NT2/D1 (cell line): ENCODE results near the gene MATCAP1.

Experiments used
- DNase-seq: peaks from one replicate; pipeline ENCODE4 v3.0.0-alpha.2; 2011; ENCODE audit warnings: low read depth, low spot score
- H3K27me3 ChIP-seq: 2 replicates; pipeline ENCODE4 v1.6.0; 2011; ENCODE audit warnings: mild to moderate bottlenecking; ENCODE audit not compliant: insufficient read length, insufficient read depth
- H3K36me3 ChIP-seq: 2 replicates; pipeline ENCODE4 v1.6.1; 2011; ENCODE audit warnings: mild to moderate bottlenecking, low read length, mixed read lengths; ENCODE audit not compliant: insufficient read depth, insufficient read length
- H3K4me1 ChIP-seq: 2 replicates; pipeline ENCODE4 v1.5.1; 2011; ENCODE audit not compliant: insufficient read depth, insufficient read length
- H3K4me3 ChIP-seq: 2 replicates; pipeline ENCODE4 v1.5.1; 2011; ENCODE audit warnings: low read depth; ENCODE audit not compliant: insufficient read length
- H3K9ac ChIP-seq: 2 replicates; pipeline ENCODE4 v1.6.0; 2011; ENCODE audit warnings: low read depth; ENCODE audit not compliant: insufficient read length
- H3K9me3 ChIP-seq: 2 replicates; pipeline ENCODE4 v1.5.1; 2011; ENCODE audit warnings: mild to moderate bottlenecking, low read length; ENCODE audit not compliant: insufficient read depth
- SUZ12 ChIP-seq: IDR thresholded peaks from 2 replicates; pipeline ENCODE4 v1.6.1; 2011; ENCODE audit not compliant: insufficient read length, insufficient read depth; ENCODE audit errors: extremely low read depth
- YY1 ChIP-seq: IDR thresholded peaks from 2 replicates; pipeline ENCODE4 v1.6.1; 2011; ENCODE audit not compliant: insufficient read length, insufficient read depth
- ZNF274 ChIP-seq: IDR thresholded peaks from 2 replicates; pipeline ENCODE4 v1.6.1; 2011; ENCODE audit warnings: mild to moderate bottlenecking, low read depth, low read length

MATCAP1 gene

DNA sequence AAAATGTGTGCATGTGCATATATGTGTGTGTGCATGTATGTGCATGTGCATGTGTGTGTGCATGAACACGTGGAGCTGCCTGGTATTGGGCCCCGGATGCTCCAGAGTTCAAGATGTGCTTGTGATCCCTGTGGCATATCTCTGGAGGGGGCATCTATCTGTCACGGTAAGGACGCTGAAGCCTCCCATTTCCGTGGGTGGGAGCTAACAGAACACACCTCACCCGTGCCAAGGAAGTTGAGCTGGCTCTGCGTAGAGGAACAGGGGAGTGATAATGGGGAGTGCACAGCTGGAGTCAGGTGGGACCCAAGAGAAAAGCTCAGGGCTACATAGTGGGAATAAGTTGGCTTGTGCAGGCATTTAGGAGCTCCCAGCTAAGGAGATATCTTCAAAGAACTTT is 27.9 kb upstream of the MATCAP1 start:
- Histone ChIP-seq H3K27me3 (peaks cover 8% of the 10 kb centered on the region), H3K4me3 (no peak overlapping the region), H3K9me3 (no peaks in the 10 kb centered on the region), H3K36me3 (no peaks in the 10 kb centered on the region), H3K9ac (no peak overlapping the region), H3K4me1 (peaks cover 20% of the 10 kb centered on the region)
- TF ChIP-seq ZNF274 (no peak), YY1 (no peak), SUZ12 (no peak)
- DNase-seq = no peak

GRCh38 chr16:67210069-67210937 is 26.5 kb upstream of the MATCAP1 start:
- peak overlapping the region; percentile 17 for H3K9ac ChIP-seq
- peaks cover 25% of the 10 kb centered on the region for H3K4me1 ChIP-seq
- H3K27me3 ChIP-seq = peaks cover 3% of the 10 kb centered on the region
- H3K9me3 ChIP-seq = no peaks in the 10 kb centered on the region
- H3K36me3 ChIP-seq = peaks cover 7% of the 10 kb centered on the region
- no peak overlapping the region for H3K4me3 ChIP-seq
- TF ChIP-seq YY1 = no peak
- no peak for TF ChIP-seq ZNF274
- TF ChIP-seq SUZ12 = no peak
- no peak for DNase-seq

DNA sequence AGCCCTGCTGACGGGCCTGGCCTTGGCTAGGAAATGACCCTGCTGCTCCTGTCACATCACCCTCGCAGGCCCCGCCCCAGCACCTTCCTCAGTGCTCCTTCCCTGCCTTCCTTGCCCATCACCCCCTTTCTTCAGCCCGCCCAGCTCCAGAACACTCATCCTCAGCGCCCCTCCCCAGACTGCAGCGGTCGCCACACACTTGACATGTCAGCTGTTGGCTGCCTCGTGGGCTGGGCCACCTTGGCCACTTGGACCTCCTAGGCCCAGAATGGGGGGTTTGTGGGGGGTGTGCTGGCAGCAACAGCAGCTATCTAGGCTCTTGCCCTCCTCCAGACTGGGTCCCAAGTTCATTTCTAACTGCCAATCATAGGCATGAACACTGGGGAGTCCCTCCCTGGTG is 25.8 kb upstream of the MATCAP1 start:
- no peaks in the 10 kb centered on the region for H3K9me3 ChIP-seq
- no peak for TF ChIP-seq SUZ12
- peaks cover 25% of the 10 kb centered on the region for H3K4me1 ChIP-seq

GRCh38 chr16:67208154-67208896 is 24.6 kb upstream of the MATCAP1 start:
- TF ChIP-seq SUZ12 = no peak
- no peak for TF ChIP-seq YY1
- TF ChIP-seq ZNF274 = no peak
- no peak overlapping the region for H3K4me3 ChIP-seq
- peaks cover 20% of the 10 kb centered on the region for H3K36me3 ChIP-seq
- no peaks in the 10 kb centered on the region for H3K27me3 ChIP-seq
- H3K4me1 ChIP-seq = peaks cover 25% of the 10 kb centered on the region
- peak overlapping the region; percentile 44 for H3K9ac ChIP-seq
- DNase-seq = no peak
- no peaks in the 10 kb centered on the region for H3K9me3 ChIP-seq

More for the DNA sequence above, 25.8 kb upstream of the MATCAP1 start:
- DNase-seq = no peak
- Histone ChIP-seq H3K4me3 (no peak overlapping the region), H3K27me3 (no peaks in the 10 kb centered on the region), H3K9ac (no peak overlapping the region), H3K36me3 (peaks cover 9% of the 10 kb centered on the region)

DNA sequence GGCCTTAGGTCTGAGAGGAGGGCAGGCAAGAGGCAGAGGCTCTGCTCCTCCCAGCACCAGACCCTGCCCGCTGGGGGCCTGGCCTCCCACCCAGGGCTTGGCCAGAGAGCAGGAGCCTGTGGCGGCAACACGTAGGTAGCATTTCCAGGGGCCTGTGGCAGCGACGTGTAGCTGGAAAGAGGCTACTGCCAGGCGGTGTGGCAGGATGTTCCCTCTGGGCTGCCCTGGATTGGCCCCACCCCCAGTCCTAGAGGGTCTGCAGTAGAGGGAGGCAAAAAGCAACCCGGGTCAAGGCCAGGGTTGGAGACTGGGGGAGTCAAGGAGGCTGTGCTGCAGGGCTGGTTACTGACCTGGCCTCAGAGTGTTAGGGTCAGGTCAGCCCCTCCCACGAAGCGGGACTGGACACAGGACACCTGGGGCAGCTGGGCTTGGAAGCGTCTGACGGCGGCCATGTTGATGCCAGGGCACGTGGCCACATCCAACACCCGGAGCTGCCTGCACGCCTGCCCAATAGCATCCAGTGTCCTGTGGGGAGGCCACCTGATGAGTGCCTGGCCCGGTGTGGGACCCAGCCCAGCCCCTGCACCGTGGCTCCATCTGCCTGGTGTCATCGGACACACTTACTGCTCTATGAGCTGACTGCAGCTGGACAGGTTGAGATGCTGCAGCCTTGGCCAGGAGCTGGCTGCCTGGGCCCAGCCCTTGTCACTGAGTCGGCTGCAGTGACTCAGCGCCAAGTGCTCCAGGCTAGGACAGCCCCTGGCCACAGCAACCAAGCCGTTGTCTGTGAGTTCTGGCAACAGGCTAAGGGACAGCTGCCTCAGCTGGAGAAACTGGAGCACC is 23.7 kb upstream of the MATCAP1 start:
- DNase-seq = no peak
- H3K36me3 ChIP-seq = peaks cover 28% of the 10 kb centered on the region
- TF ChIP-seq YY1 = no peak
- no peak for TF ChIP-seq SUZ12
- no peak for TF ChIP-seq ZNF274

DNA sequence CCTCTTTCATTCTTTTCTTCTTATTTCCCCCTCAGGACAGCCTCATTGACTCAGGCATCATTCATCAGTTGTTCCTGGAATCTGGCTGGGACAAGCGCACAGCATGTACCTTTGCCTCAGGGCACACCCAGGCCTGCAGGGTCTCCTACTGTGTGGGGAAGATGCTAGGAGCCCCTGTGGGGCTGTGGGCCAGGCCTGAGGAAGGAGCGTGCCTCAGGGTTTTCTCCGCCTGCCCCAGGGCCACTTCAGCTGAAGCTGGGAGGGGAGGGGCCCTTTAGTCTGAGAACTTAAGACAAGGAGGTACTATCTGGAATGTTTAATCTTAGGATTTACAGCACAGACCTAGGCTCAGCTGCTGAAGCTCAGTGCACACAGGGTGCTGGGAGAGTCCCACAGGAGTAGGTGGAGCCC is 23.1 kb upstream of the MATCAP1 start:
- Histone ChIP-seq H3K4me3 (no peak overlapping the region), H3K36me3 (peaks cover 35% of the 10 kb centered on the region), H3K27me3 (no peaks in the 10 kb centered on the region), H3K9me3 (no peaks in the 10 kb centered on the region), H3K9ac (no peak overlapping the region), H3K4me1 (peaks cover 25% of the 10 kb centered on the region)
- TF ChIP-seq YY1 (no peak), SUZ12 (no peak), ZNF274 (no peak)
- DNase-seq = no peak

More for the DNA sequence above, 23.7 kb upstream of the MATCAP1 start:
- Histone ChIP-seq H3K4me3 (no peak overlapping the region), H3K9me3 (no peaks in the 10 kb centered on the region), H3K27me3 (no peaks in the 10 kb centered on the region), H3K4me1 (peaks cover 25% of the 10 kb centered on the region), H3K9ac (peak overlapping the region; percentile 44)
